GM18520 (cell line): ENCODE data around the gene SERPINB6.
"Not testable (repeated sequence)": the region's sequence is repeated elsewhere in the genome, so short reads cannot be mapped to it uniquely, and the experiment has no call there.

Experiments used
- ATAC-seq: cut with Tn5 transposase; IDR thresholded peaks from one replicate; pipeline ENCODE4 v1.9.1; 2021; ENCODE audit not compliant: unreplicated experiment

Gene SERPINB6

GRCh38 chr6:2971420-2972218, at the start of gene SERPINB6:
Gene SERPINB6 (minus strand): TSS chr6:2971567. CDS start chr6:2959332, 12,235 bp downstream.
- ATAC-seq, result peak; percentile 13

- ATAC-seq, result no peak
Observed at GRCh38 chr6:3019749-3020320, 48.5 kb upstream of the SERPINB6 start.

GRCh38 chr6:3019065-3019464, 47.7 kb upstream of the SERPINB6 start:
- ATAC-seq, result no peak

- no peak for ATAC-seq
Observed at GRCh38 chr6:3017304-3017703, 45.9 kb upstream of the SERPINB6 start.

- ATAC-seq, result no peak
Observed at GRCh38 chr6:3016473-3017280, 45.3 kb upstream of the SERPINB6 start.

GRCh38 chr6:3015144-3015543, 43.8 kb upstream of the SERPINB6 start:
- ATAC-seq, result no peak

- ATAC-seq, result no peak
Observed at GRCh38 chr6:3014675-3015066, 43.3 kb upstream of the SERPINB6 start.

- ATAC-seq, result no peak
Observed at GRCh38 chr6:3013901-3014674, 42.7 kb upstream of the SERPINB6 start.

- ATAC-seq, result no peak
Observed at GRCh38 chr6:3013486-3013885, 42.1 kb upstream of the SERPINB6 start.

- ATAC-seq, result no peak
Observed at GRCh38 chr6:3011592-3011991, 40.2 kb upstream of the SERPINB6 start.

- ATAC-seq, result no peak
Observed at GRCh38 chr6:3011158-3011557, 39.8 kb upstream of the SERPINB6 start.

GRCh38 chr6:3009930-3010329, 38.6 kb upstream of the SERPINB6 start:
- no peak for ATAC-seq

- ATAC-seq, result not testable (repeated sequence)
Observed at GRCh38 chr6:3008712-3009265, 37.4 kb upstream of the SERPINB6 start.

GRCh38 chr6:3007571-3007970, 36.2 kb upstream of the SERPINB6 start:
- no peak for ATAC-seq

GRCh38 chr6:3006476-3006875, 35.1 kb upstream of the SERPINB6 start:
- no peak for ATAC-seq

- no peak for ATAC-seq
Observed at GRCh38 chr6:3005874-3006273, 34.5 kb upstream of the SERPINB6 start.

GRCh38 chr6:3005077-3005476, 33.7 kb upstream of the SERPINB6 start:
- ATAC-seq, result no peak

- ATAC-seq, result not testable (repeated sequence)
Observed at GRCh38 chr6:3003226-3003625, 31.9 kb upstream of the SERPINB6 start.

GRCh38 chr6:3001773-3002293, 30.5 kb upstream of the SERPINB6 start:
- no peak for ATAC-seq

- no peak for ATAC-seq
Observed at GRCh38 chr6:3001146-3001772, 29.9 kb upstream of the SERPINB6 start.
